ENCODE results near the gene ERF.

The ERF gene

GRCh38 chr19:42287017-42287826, 32.3 kb upstream of the ERF start:
- in situ Hi-C loops (cut with MboI; ENCODE audit: low sequenced_read_pairs), result no loop called here

GRCh38 chr19:42286349-42287016, 31.6 kb upstream of the ERF start:
- in situ Hi-C loops (cut with MboI; ENCODE audit: low sequenced_read_pairs), result no loop called here

- in situ Hi-C loops (cut with MboI; ENCODE audit: low sequenced_read_pairs), result no loop called here
Observed at GRCh38 chr19:42285988-42286348, 31.0 kb upstream of the ERF start.

- in situ Hi-C loops (cut with MboI; ENCODE audit: low sequenced_read_pairs), result no loop called here
Observed at GRCh38 chr19:42285541-42285941, 30.6 kb upstream of the ERF start.

GRCh38 chr19:42284591-42285341, 29.8 kb upstream of the ERF start:
- in situ Hi-C loops (cut with MboI; ENCODE audit: low sequenced_read_pairs), result no loop called here

- in situ Hi-C loops (cut with MboI; ENCODE audit: low sequenced_read_pairs), result no loop called here
Observed at GRCh38 chr19:42284066-42284501, 29.2 kb upstream of the ERF start.

GRCh38 chr19:42283188-42284065, 28.5 kb upstream of the ERF start:
- in situ Hi-C loops (cut with MboI; ENCODE audit: low sequenced_read_pairs), result no loop called here

GRCh38 chr19:42282819-42283187, 27.9 kb upstream of the ERF start:
- in situ Hi-C loops (cut with MboI; ENCODE audit: low sequenced_read_pairs), result no loop called here

GRCh38 chr19:42281827-42282762, 27.2 kb upstream of the ERF start:
- in situ Hi-C loops (cut with MboI; ENCODE audit: low sequenced_read_pairs), result no loop called here

GRCh38 chr19:42281146-42281826, 26.4 kb upstream of the ERF start:
- in situ Hi-C loops (cut with MboI; ENCODE audit: low sequenced_read_pairs), result no loop called here

GRCh38 chr19:42280815-42281145, 25.9 kb upstream of the ERF start:
- in situ Hi-C loops (cut with MboI; ENCODE audit: low sequenced_read_pairs), result no loop called here

GRCh38 chr19:42279902-42280814, 25.2 kb upstream of the ERF start:
- in situ Hi-C loops (cut with MboI; ENCODE audit: low sequenced_read_pairs), result no loop called here

- in situ Hi-C loops (cut with MboI; ENCODE audit: low sequenced_read_pairs), result no loop called here
Observed at GRCh38 chr19:42279155-42279901, 24.4 kb upstream of the ERF start.

GRCh38 chr19:42278452-42279154, 23.7 kb upstream of the ERF start:
- in situ Hi-C loops (cut with MboI; ENCODE audit: low sequenced_read_pairs), result no loop called here

GRCh38 chr19:42277821-42278451, 23.0 kb upstream of the ERF start:
- in situ Hi-C loops (cut with MboI; ENCODE audit: low sequenced_read_pairs), result no loop called here

- in situ Hi-C loops (cut with MboI; ENCODE audit: low sequenced_read_pairs), result no loop called here
Observed at GRCh38 chr19:42276821-42277220, 21.9 kb upstream of the ERF start.

Measured in HL-60/S4 treated with phorbol 12-myristate 13-acetate at 8.2 ng/mL for 4 days and 3 days (cell line).